SK-N-SH (cell line): ENCODE measurements around the gene CYP46A1. TPM values are rescaled to one million over a fixed set of nuclear protein-coding genes. Genes with fewer than 3 reads are reported as not detected.

ENCODE experiments used
- CTCF ChIA-PET: fragments of 300-600, 350-600 bp; formaldehyde crosslinking; extraction: SDS; loops from one replicate; lab custom pipeline; 2021; lab: Yijun Ruan, JAX
- POLR2A ChIA-PET: fragments of 350-600 bp; sonication (Branson Sonifier 250); formaldehyde crosslinking; extraction: SDS; loops from one replicate; lab custom pipeline; 2020; ENCODE audit warnings: antibody characterized with exemption, inconsistent platforms; lab: Yijun Ruan, JAX
- DNase-seq: peaks from one replicate; pipeline ENCODE4 v3.0.0; 2012
- H2AFZ ChIP-seq: fragments of 200-600 bp; sonication (generic); 2 replicates; pipeline ENCODE4 v1.8.1; 2016; ENCODE audit warnings: antibody characterized with exemption, mild to moderate bottlenecking, low read depth
- H3F3A ChIP-seq: fragments of 200-600 bp; sonication (generic); replicated peaks from 2 replicates; pipeline ENCODE3; 2016; ENCODE audit warnings: antibody characterized with exemption, mild to moderate bottlenecking; ENCODE audit not compliant: insufficient read depth
- H3K27ac ChIP-seq, 2 experiments: fragments of 200-500 bp in 1 of 2; fragments of 200-600 bp in 1 of 2; sonication (Bioruptor generic) in 1 of 2; sonication (generic), shearing (Covaris generic) in 1 of 2; 2 replicates each; pipeline versions ENCODE4 v1.5.1 to v1.6.1; 2014 to 2016; ENCODE audit warnings: low read depth in 2 of 2, inconsistent platforms in 1 of 2, low read length in 1 of 2, mild to moderate bottlenecking in 1 of 2, mixed read lengths in 1 of 2
- H3K27me3 ChIP-seq: fragments of 200-600 bp; sonication (generic), shearing (Covaris generic); 2 replicates; pipeline ENCODE4 v1.6.1; 2016; ENCODE audit warnings: mixed run types; ENCODE audit not compliant: insufficient read depth
- H3K36me3 ChIP-seq, 2 experiments: fragments of 200-500 bp in 1 of 2; fragments of 200-600 bp in 1 of 2; sonication (Bioruptor generic) in 1 of 2; sonication (generic) in 1 of 2; replicated peaks in 1 of 2; 2 replicates each; pipeline versions ENCODE3 to v1.5.1; 2014 to 2016; ENCODE audit warnings: low read length in 1 of 2, mild to moderate bottlenecking in 1 of 2; ENCODE audit not compliant: insufficient read depth in 2 of 2, control insufficient read depth in 1 of 2
- H3K4me1 ChIP-seq, 2 experiments: fragments of 200-500 bp in 1 of 2; fragments of 200-600 bp in 1 of 2; sonication (Bioruptor generic) in 1 of 2; sonication (generic), shearing (Covaris generic) in 1 of 2; 2 replicates each; pipeline versions ENCODE4 v1.5.1 to v1.6.1; 2014 to 2016; ENCODE audit warnings: low read depth in 1 of 2, low read length in 1 of 2, mixed run types in 1 of 2; ENCODE audit not compliant: insufficient read depth in 2 of 2, control insufficient read depth in 1 of 2
- H3K4me2 ChIP-seq: fragments of 200-600 bp; sonication (generic), shearing (Covaris generic); 2 replicates; pipeline ENCODE4 v1.6.1; 2017; ENCODE audit warnings: mixed run types
- H3K4me3 ChIP-seq, 2 experiments: fragments of 200-500 bp in 1 of 2; fragments of 200-600 bp in 1 of 2; sonication (Bioruptor generic) in 1 of 2; sonication (generic), shearing (Covaris generic) in 1 of 2; 2 replicates each; pipeline versions ENCODE4 v1.5.1 to v1.8.1; 2014 to 2016; ENCODE audit warnings: low read depth in 2 of 2, inconsistent platforms in 1 of 2, low read length in 1 of 2, mild to moderate bottlenecking in 1 of 2, mixed read lengths in 1 of 2, moderate library complexity in 1 of 2
- H3K79me2 ChIP-seq: fragments of 200-600 bp; sonication (generic); 2 replicates; pipeline ENCODE4 v1.8.1; 2017; ENCODE audit warnings: mild to moderate bottlenecking; ENCODE audit not compliant: insufficient read depth
- H3K9ac ChIP-seq: fragments of 200-600 bp; sonication (generic); 2 replicates; pipeline ENCODE4 v1.6.1; 2017; ENCODE audit warnings: mixed run types
- H3K9me2 ChIP-seq: fragments of 200-600 bp; sonication (generic); 2 replicates; pipeline ENCODE4 v1.6.1; 2017; ENCODE audit warnings: mixed run types
- H3K9me3 ChIP-seq: fragments of 200-600 bp; sonication (generic); 2 replicates; pipeline ENCODE4 v1.6.1; 2017; ENCODE audit warnings: mixed run types, mild to moderate bottlenecking, moderate library complexity
- H4K20me1 ChIP-seq: fragments of 200-600 bp; sonication (generic); 2 replicates; pipeline ENCODE4 v1.6.1; 2017; ENCODE audit warnings: mild to moderate bottlenecking, mixed run types; ENCODE audit not compliant: insufficient read depth
- EZH2phosphoT487 ChIP-seq: fragments of 200-600 bp; sonication (generic); IDR thresholded peaks from 2 replicates; pipeline ENCODE4 v1.6.1; 2017; ENCODE audit warnings: low read depth, mixed run types, mild to moderate bottlenecking, antibody characterized with exemption, moderate library complexity, borderline replicate concordance
- FOXM1 ChIP-seq: IDR thresholded peaks from 2 replicates; pipeline ENCODE4 v1.4.0; 2012; ENCODE audit warnings: low read depth, mild to moderate bottlenecking
- GABPA ChIP-seq: IDR thresholded peaks from 2 replicates; pipeline ENCODE4 v1.4.0; 2012; ENCODE audit warnings: low read depth, mild to moderate bottlenecking
- GATA2 ChIP-seq: sonication (generic); formaldehyde crosslinking; IDR thresholded peaks from 2 replicates; pipeline ENCODE4 v1.5.0; 2020; ENCODE audit warnings: mild to moderate bottlenecking, missing genetic modification reagents
- JUND ChIP-seq: IDR thresholded peaks from 2 replicates; pipeline ENCODE4 v1.4.0; 2012
- NFIC ChIP-seq: IDR thresholded peaks from 2 replicates; pipeline ENCODE4 v1.4.0; 2012; ENCODE audit warnings: borderline replicate concordance
- POLR2AphosphoS5 ChIP-seq: IDR thresholded peaks from 2 replicates; pipeline ENCODE4 v1.6.1; 2012; ENCODE audit warnings: low read depth, low read length
- RFX5 ChIP-seq: IDR thresholded peaks from 2 replicates; pipeline ENCODE4 v1.6.1; 2012; ENCODE audit warnings: mild to moderate bottlenecking, improper control_type of control experiment, low read length
- RXRA ChIP-seq: IDR thresholded peaks from 2 replicates; pipeline ENCODE4 v1.4.0; 2012; ENCODE audit warnings: low read depth, mild to moderate bottlenecking, borderline replicate concordance
- SIN3A ChIP-seq: IDR thresholded peaks from 2 replicates; pipeline ENCODE4 v1.6.1; 2012; ENCODE audit warnings: low read depth, mild to moderate bottlenecking, low read length, moderate library complexity, borderline replicate concordance
- TCF12 ChIP-seq: IDR thresholded peaks from 2 replicates; pipeline ENCODE4 v1.4.0; 2012
- TEAD4 ChIP-seq: IDR thresholded peaks from 2 replicates; pipeline ENCODE4 v1.4.0; 2012; ENCODE audit warnings: mild to moderate bottlenecking, borderline replicate concordance; ENCODE audit not compliant: insufficient read depth
- USF2 ChIP-seq: fragments of 150-350 bp; IDR thresholded peaks from 2 replicates; pipeline ENCODE4 v1.6.1; 2017; ENCODE audit warnings: antibody characterized with exemption, low read length, low read depth, borderline replicate concordance
- YY1 ChIP-seq: IDR thresholded peaks from 2 replicates; pipeline ENCODE4 v1.4.0; 2012; ENCODE audit warnings: low read depth, mild to moderate bottlenecking
- whole genome bisulfite sequencing: methylation state at CpG from one replicate; pipeline ENCODE4 v1.1.6; 2017; ENCODE audit warnings: low lambda C conversion rate; 5-methylcytosine and 5-hydroxymethylcytosine counted together
- polyA plus RNA-seq, 3 experiments: library from polyadenylated mRNA; depleted of rRNA; stranded (reverse); fragments of >200 nt; gene quantifications; 2 replicates each; pipeline ENCODE4 v1.2.3, GENCODE V29; 2012
- TF ChIP-seq, protein P1 (sequence below): fragments of 150-350 bp; IDR thresholded peaks from 2 replicates; pipeline ENCODE4 v1.6.1; 2016; ENCODE audit warnings: mild to moderate bottlenecking, low read depth, low read length

Gene CYP46A1
- polyA plus RNA-seq, 1 of the 3 experiments (the other 2 are of a cell fraction): 0.30 TPM

DNA sequence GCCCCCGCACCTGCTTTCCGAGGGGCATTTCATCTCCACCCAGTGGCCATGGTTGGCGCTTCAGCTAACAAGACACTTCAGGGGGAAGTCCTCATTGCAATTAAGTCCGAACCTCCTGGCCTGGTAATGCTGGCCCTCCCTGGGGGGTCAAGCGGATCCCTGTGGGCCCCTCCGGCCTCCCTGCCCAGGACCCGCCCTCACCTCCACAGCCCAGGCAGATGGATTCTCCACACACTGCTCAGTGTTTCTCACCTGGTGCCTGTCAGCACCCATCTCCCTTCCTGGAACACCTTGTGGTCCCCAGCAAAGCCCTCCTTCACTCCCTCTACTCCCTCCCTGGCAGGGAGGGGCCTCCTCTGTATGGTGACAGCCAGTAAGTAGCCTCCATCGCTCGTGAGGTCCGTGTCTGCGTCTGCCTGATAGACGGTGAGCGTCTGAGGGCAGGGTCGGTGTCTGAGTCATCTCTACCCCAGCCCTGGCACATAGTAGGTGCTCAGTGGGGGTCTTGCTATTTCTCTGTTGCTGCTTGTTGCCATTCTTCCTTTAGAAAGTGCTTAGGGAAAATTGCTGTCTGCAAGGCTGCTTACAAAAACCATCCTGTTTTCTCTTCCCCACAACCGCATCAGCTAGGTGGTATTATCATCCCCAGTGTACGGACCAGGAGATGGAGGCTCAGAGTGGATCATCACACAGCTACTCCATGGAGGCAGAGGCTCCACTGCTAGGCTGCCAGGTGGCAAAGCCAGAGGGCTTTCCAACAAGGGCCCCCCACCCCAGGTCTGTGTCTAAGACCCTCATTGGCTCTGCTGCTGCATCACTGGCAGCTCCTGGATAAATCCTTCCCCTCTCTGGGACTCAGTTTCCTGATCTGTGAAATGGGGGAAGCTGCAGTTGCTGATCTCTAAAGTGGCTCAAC, 69.4 kb downstream of the CYP46A1 start:
- Histone ChIP-seq H3K79me2 (no peaks in the 10 kb centered on the region), H3K4me3 (no peak overlapping the region), H3K27me3 (no peaks in the 10 kb centered on the region), H3K9me3 (no peaks in the 10 kb centered on the region), H3K9ac (no peak overlapping the region), H2AFZ (no peak overlapping the region; the same call in 1 of the 2 replicates), H3K27ac (peak overlapping the region in 1 of 2 experiments; percentile 97; a peak in 1 of 4 replicates), H3K9me2 (no peaks in the 10 kb centered on the region), H3K4me1 (peaks cover 19 to 53% of the 10 kb centered on the region in 2 experiments; a peak in 3 of 4 replicates), H3K4me2 (peak overlapping the region; percentile 32; the same call in 1 of the 2 replicates), H3F3A (peaks cover 18% of the 10 kb centered on the region), H4K20me1 (no peaks in the 10 kb centered on the region), H3K36me3 (no peaks in the 10 kb centered on the region)
- DNase-seq: no peak
- no peak for TF ChIP-seq GATA2 (CRISPR knock-in tag)
- TF ChIP-seq GABPA: no peak
- TF ChIP-seq USF2: no peak
- no peak for TF ChIP-seq RFX5
- TF ChIP-seq SIN3A: no peak
- TF ChIP-seq JUND: no peak
- no peak for TF ChIP-seq EZH2phosphoT487
- TF ChIP-seq POLR2AphosphoS5: no peak
- TF ChIP-seq YY1: no peak
- no peak for TF ChIP-seq TEAD4
- TF ChIP-seq FOXM1: no peak
- TF ChIP-seq RXRA: no peak
- ChIA-PET CTCF (interaction anchor here (1.0 to 4.2 kb wide), 6 partner anchors 15 to 194 kb away, joined by 3 to 25 read pairs (median 4); no protein-coding TSS in a partner anchor), POLR2A (no interaction called here)
- WGBS: 69% methylated on average over 13 of the region's 16 CpGs

DNA sequence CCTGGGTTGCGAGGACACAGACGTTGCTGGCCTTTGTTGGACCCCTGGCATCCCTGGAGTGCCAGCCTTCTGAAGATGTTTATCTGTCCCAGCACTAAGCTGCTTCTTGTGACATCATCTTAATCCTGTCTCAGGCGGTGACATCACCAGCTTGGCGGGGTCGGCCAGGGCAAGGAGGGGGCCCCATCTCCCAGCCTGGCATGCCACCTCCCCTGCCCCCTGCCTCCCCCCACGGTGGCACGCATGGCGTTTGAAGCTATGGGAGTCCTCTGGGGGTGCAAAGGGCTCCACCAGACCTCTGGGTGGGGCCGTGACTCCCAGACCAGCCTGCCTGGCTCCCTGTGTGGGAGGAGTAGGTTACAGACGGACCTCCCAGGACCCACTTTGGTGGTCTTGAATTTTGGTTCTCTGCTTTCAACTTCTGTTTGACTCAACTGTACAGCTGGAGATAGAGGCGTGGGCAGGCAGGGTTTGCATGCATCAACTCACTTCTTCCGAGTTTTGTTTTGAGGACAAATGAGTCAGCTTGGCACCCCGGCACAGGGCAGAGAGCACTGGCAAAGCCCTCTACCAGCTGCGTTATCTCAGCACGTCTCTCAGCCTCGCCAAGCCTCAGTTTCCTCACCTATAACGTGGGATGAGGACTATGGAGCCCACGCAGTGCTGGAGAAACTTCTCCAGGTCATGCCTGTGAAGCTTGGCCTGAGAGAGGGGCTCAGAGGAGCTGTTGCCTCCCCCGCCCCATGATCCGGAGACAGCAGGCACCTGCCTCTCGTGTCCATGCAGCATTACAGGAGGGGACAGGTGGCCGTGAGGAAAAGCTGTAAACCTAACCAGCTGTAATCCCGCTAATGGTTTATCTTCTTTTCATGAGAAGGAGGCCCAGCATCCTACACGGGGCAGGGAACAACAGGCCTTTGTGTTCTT, 70.3 kb downstream of the CYP46A1 start:
- no peaks in the 10 kb centered on the region for H3K79me2 ChIP-seq
- peak overlapping the region; percentile 32; the same call in 1 of the 2 replicates for H3K4me2 ChIP-seq
- H3K27ac ChIP-seq: peak overlapping the region in 1 of 2 experiments; percentile 97; a peak in 1 of 4 replicates
- H3K4me1 ChIP-seq: peaks cover 19 to 57% of the 10 kb centered on the region in 2 experiments; a peak in 3 of 4 replicates
- no peaks in the 10 kb centered on the region for H3K36me3 ChIP-seq
- H3K9me2 ChIP-seq: no peaks in the 10 kb centered on the region
- WGBS: 59% methylated on average over 16 of the region's 24 CpGs
- H3K4me3 ChIP-seq: no peak overlapping the region
- no peak overlapping the region for H3K9ac ChIP-seq
- CTCF ChIA-PET: interaction anchor here (0.6 to 1.9 kb wide), 8 partner anchors 14 to 193 kb away, joined by 3 to 8 read pairs (median 4); no protein-coding TSS in a partner anchor
- DNase-seq: no peak
- no peaks in the 10 kb centered on the region for H4K20me1 ChIP-seq
- peaks cover 18% of the 10 kb centered on the region for H3F3A ChIP-seq
- POLR2A ChIA-PET: no interaction called here
- no peaks in the 10 kb centered on the region for H3K9me3 ChIP-seq
- H3K27me3 ChIP-seq: no peaks in the 10 kb centered on the region
- TF ChIP-seq, protein P1, sequence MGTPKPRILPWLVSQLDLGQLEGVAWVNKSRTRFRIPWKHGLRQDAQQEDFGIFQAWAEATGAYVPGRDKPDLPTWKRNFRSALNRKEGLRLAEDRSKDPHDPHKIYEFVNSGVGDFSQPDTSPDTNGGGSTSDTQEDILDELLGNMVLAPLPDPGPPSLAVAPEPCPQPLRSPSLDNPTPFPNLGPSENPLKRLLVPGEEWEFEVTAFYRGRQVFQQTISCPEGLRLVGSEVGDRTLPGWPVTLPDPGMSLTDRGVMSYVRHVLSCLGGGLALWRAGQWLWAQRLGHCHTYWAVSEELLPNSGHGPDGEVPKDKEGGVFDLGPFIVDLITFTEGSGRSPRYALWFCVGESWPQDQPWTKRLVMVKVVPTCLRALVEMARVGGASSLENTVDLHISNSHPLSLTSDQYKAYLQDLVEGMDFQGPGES: no peak
- TF ChIP-seq TCF12: peak; percentile 26; the same call in 1 of the 2 replicates
- TF ChIP-seq RXRA: peak; percentile 12; the same call in 1 of the 2 replicates
- 0 out of 2 replicates have a peak, but pooled peaks have one; percentile 6 for TF ChIP-seq NFIC
- H2AFZ ChIP-seq: no peak overlapping the region
